Left ventricle myocardium inferior (tissue), 1 donor: ENCODE results near the gene PTPN21. TPM values are rescaled to one million over a fixed set of nuclear protein-coding genes. Genes with fewer than 3 reads are reported as not detected.

Experiments used
- DNase-seq: peaks from one replicate; pipeline ENCODE4 v3.0.0-alpha.2; 2020
- H3K27ac ChIP-seq: fragments of 200-600 bp; replicated peaks from 2 replicates; pipeline ENCODE4 v1.8.0; 2021
- H3K27me3 ChIP-seq: fragments of 200-600 bp; 2 replicates; pipeline ENCODE4 v1.8.0; 2021; ENCODE audit warnings: low read depth
- H3K36me3 ChIP-seq: fragments of 200-600 bp; 2 replicates; pipeline ENCODE4 v1.8.0; 2021
- H3K4me1 ChIP-seq: fragments of 200-600 bp; 2 replicates; pipeline ENCODE4 v1.8.0; 2021
- H3K4me3 ChIP-seq: fragments of 200-600 bp; 2 replicates; pipeline ENCODE4 v1.8.0; 2021; ENCODE audit warnings: mild to moderate bottlenecking, moderate library complexity
- H3K9me3 ChIP-seq: fragments of 200-600 bp; replicated peaks from 2 replicates; pipeline ENCODE4 v1.8.0; 2021
- intact Hi-C: fragments of 100-400 bp; cut with micrococcal nuclease; formaldehyde crosslinking; loops from one replicate; pipeline ENCODE4 v1.11.0; 2022
- total RNA-seq: library from RNA; stranded (reverse); fragmentation: NEBNext Ultra II Directional; extraction: Animal tissue kit (Norgen Biotek cat#: 25700); gene quantifications from one replicate; pipeline ENCODE4 v1.2.1, GENCODE V29; 2021
- TF ChIP-seq, protein P1 (sequence below): fragments of 200-600 bp; IDR thresholded peaks from 2 replicates; pipeline ENCODE4 v1.8.0; 2021; ENCODE audit warnings: antibody characterized with exemption, mild to moderate bottlenecking, borderline replicate concordance
- donor health status: DM: no; HTN: yes; CAD: no; lungs with severe emphysema.

The PTPN21 gene
- total RNA-seq, 1 donor from 2014 or later = 42.3 TPM

DNA sequence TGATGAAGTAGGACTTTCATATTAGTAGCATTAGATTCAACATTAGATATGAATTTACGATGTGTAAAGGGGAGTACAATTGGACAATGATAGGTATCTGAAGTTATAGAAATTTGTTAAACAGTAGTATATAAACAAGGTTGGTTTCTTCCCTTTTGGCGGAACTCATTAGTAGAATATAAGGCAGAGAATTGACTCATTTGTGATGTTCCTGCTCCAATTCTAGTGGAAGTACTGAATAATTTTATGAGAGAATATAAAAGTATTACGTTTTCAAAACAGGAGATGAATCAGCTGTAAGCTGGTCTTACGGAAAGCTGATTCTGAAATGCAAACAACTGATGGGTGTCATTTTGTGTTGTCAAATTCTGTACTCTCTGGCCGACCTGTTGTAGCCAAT, 21.4 kb upstream of the PTPN21 start:
- peaks cover 97% of the 10 kb centered on the region for H3K36me3 ChIP-seq
- no peak for DNase-seq
- no peaks in the 10 kb centered on the region for H3K27me3 ChIP-seq
- no peak overlapping the region for H3K4me3 ChIP-seq
- H3K9me3 ChIP-seq = no peaks in the 10 kb centered on the region
- H3K27ac ChIP-seq = no peak overlapping the region
- H3K4me1 ChIP-seq = no peaks in the 10 kb centered on the region
- intact Hi-C loops = no loop called here
- TF ChIP-seq, protein P1, sequence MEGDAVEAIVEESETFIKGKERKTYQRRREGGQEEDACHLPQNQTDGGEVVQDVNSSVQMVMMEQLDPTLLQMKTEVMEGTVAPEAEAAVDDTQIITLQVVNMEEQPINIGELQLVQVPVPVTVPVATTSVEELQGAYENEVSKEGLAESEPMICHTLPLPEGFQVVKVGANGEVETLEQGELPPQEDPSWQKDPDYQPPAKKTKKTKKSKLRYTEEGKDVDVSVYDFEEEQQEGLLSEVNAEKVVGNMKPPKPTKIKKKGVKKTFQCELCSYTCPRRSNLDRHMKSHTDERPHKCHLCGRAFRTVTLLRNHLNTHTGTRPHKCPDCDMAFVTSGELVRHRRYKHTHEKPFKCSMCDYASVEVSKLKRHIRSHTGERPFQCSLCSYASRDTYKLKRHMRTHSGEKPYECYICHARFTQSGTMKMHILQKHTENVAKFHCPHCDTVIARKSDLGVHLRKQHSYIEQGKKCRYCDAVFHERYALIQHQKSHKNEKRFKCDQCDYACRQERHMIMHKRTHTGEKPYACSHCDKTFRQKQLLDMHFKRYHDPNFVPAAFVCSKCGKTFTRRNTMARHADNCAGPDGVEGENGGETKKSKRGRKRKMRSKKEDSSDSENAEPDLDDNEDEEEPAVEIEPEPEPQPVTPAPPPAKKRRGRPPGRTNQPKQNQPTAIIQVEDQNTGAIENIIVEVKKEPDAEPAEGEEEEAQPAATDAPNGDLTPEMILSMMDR = no peak

DNA sequence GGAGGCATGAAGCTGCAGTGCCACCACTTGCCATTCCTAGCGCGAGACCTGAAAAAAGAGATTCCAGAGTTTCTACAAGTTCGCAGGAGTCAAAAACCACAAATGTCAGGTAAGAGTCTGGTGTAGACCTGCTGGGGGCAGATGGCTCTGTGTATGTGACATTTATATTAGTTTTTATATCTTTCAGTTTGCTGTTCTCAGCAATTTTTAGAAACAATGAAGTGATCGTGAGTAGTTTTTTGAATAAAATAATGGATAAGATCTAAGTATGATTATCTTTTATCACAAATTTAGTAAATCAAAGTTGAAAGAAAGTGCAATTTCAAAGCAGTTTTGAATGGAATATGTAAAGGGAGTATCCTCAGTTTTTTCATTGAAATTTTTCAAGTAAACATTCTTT, 17.3 kb upstream of the PTPN21 start:
- H3K9me3 ChIP-seq = no peaks in the 10 kb centered on the region
- TF ChIP-seq, protein P1 = no peak
- H3K4me1 ChIP-seq = no peaks in the 10 kb centered on the region
- intact Hi-C loops = no loop called here
- H3K4me3 ChIP-seq = no peak overlapping the region
- H3K27ac ChIP-seq = no peak overlapping the region
- no peaks in the 10 kb centered on the region for H3K27me3 ChIP-seq
- DNase-seq = no peak
- H3K36me3 ChIP-seq = peaks cover 94% of the 10 kb centered on the region

DNA sequence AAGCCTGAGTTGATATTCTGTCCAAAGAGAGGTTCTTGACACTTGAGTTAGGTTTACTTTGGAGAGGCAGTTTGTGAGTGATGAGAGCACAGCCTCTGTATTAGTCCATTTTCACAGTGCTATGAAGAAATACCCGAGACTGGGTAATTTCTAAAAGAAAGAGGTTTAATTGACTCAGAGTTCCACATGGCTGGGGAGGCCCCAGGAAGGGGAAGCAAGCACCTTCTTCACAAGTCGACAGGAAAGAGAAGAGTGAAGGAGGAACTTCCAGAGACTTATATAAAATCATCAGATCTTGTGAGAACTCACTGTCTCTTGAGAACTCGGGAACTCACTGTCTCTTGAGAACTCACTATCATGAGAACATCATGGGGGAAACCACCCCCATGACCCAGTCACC, 13.4 kb upstream of the PTPN21 start:
- no peak for DNase-seq
- no peaks in the 10 kb centered on the region for H3K9me3 ChIP-seq
- TF ChIP-seq, protein P1 = no peak
- peaks cover 55% of the 10 kb centered on the region for H3K36me3 ChIP-seq
- no peak overlapping the region for H3K27ac ChIP-seq
- no peak overlapping the region for H3K4me3 ChIP-seq
- H3K27me3 ChIP-seq = no peaks in the 10 kb centered on the region
- H3K4me1 ChIP-seq = peaks cover 22% of the 10 kb centered on the region
- intact Hi-C loops = no loop called here

DNA sequence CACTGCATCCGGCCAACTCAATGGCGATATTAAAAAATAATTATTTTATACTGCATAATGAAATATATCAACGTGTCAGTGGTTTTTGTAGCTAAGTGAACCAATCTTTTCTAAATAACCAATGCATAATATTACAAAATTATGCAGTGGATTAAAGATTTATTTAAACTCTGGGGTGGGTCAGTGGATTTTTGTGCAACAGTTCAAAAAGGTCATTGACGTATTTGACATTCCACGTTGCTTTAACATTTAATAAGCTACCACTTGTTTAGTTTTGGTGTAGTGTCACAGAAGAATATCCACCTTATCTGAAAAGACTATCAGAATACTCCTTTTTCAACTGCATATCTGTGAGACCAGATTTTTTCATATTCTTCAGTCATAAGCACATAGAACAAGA, 10.6 kb upstream of the PTPN21 start:
- intact Hi-C loops = no loop called here
- TF ChIP-seq, protein P1 = no peak
- no peak overlapping the region for H3K27ac ChIP-seq
- no peaks in the 10 kb centered on the region for H3K9me3 ChIP-seq
- DNase-seq = no peak
- peaks cover 33% of the 10 kb centered on the region for H3K4me1 ChIP-seq
- no peak overlapping the region for H3K4me3 ChIP-seq
- H3K36me3 ChIP-seq = peaks cover 27% of the 10 kb centered on the region
- no peaks in the 10 kb centered on the region for H3K27me3 ChIP-seq

DNA sequence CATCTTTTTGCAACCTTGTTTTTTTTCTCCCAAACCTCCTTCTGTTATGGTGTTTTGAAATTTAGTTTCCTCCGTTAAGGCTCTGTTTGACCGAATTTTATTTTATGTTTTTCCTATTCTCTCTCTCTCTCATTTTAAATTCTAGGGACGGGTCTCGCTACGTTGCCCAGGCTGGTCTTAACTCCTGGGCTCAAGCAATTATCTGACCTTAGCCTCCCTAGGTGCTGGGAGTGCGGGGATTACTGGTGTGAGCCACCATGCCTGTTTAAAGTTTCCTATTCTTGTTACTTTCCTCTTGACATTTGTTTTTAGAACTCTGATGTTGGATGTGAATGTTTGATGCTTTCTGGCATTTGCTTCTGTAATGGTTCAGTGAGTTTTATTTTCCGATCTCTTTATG, 9.0 kb upstream of the PTPN21 start:
- H3K4me3 ChIP-seq = peak overlapping the region; percentile 84
- no peaks in the 10 kb centered on the region for H3K27me3 ChIP-seq
- DNase-seq = no peak
- H3K36me3 ChIP-seq = peaks cover 11% of the 10 kb centered on the region
- no peaks in the 10 kb centered on the region for H3K9me3 ChIP-seq
- intact Hi-C loops = loop anchor here (5.0 kb wide), 1 partner anchor 72 kb away; no protein-coding TSS in a partner anchor
- H3K27ac ChIP-seq = peak overlapping the region; percentile 92
- TF ChIP-seq, protein P1 = no peak
- peaks cover 33% of the 10 kb centered on the region for H3K4me1 ChIP-seq
